Stimulated activated CD8-positive, alpha-beta memory T cell treated with anti-CD3 and anti-CD28 coated beads, Interleukin-7, amount 100 ng/mL, for 4 hours (primary cell): ENCODE measurements around the gene GORAB.

Experiments used
- DNase-seq, 2 donors: peaks; one replicate each; pipeline ENCODE4 v3.0.0-alpha.2; 2020; ENCODE audit warnings: low read depth in 2 of 2

Gene GORAB, protein sequence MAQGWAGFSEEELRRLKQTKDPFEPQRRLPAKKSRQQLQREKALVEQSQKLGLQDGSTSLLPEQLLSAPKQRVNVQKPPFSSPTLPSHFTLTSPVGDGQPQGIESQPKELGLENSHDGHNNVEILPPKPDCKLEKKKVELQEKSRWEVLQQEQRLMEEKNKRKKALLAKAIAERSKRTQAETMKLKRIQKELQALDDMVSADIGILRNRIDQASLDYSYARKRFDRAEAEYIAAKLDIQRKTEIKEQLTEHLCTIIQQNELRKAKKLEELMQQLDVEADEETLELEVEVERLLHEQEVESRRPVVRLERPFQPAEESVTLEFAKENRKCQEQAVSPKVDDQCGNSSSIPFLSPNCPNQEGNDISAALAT

DNA sequence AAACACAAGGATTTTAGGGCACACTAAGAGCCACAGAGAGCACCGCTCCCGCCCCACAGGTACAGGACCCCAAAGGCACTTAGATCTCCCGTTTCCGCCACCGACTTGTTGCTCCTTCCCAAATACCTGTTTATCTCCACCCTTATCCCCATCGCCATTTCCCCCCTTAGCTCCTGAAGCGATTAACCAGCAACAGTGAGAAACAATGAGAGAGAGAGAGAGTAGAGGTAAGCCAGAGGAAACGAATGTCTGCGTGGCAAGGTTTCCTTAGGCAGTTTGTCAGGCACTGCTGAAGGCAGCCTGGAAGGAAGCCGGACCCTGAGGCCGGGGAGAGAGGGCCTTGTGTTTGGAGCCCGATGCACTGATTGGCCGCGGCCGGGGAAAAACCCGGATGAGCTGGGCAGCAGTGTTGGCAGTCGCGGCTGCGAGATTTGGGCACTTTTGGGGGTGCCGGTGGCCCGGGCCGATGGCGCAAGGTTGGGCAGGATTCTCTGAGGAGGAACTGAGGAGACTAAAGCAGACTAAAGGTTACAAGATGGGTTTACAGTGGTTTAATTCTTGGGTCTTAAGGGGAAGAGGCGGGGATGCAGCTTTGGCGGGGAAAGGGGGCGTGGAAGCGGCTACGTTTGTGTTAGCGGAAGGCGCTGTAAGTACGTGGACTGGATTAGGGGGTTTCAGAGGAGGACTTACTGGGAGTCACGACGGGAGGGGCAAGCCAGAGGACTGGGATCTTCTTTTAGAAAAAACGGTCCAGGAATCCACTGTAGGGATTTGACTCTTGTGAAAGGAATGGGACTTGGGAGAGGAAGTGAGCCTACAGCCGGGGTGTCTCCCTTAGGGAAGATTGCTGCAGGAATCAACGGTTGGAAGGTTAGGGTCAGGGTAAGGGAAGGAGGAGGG is at the start of gene GORAB:
TSS of gene GORAB (plus strand) at position 409 of the 900 bp plus-strand sequence. CDS start at position 467, 58 bp downstream.
- DNase-seq: peak; percentile 65 to 78

DNA sequence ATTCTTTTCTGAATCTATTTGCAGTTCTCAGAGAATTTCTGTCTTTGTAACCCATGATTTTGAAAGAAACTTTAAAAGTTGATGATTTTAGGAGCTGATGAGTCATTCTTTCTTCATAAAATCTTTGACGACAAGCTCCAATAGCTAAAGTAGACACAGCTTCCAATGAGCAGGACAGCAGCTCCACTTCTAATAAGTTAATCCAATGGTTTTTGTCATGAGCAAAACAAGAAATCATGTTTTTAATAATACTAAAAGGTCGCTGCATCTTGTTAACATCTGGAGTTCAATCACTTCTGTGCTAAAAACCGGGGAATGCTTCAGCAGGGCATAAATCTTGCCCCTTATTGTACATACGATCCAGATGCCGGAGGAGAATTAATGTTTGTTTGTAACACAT is 48.9 kb upstream of the GORAB start:
- no peak for DNase-seq

DNA sequence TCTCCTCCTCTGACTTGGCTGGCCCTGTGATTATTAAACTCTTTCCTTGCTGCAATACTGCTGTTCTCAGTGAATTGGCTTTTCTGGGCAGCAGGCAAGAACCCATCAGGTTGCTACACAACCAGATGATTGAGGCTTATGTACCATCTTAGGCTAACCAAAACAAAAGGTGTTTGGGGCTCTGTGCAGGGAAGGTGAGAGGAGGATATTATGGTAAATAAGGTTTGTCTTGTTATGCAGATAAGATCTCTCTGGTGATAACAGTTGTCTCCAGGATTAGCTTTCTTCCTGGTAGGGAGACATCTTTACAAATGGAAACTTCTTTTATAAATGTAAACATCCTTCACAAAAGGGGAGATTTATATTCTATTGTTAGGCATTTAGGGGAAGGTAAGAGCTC is 44.5 kb upstream of the GORAB start:
- no peak for DNase-seq

DNA sequence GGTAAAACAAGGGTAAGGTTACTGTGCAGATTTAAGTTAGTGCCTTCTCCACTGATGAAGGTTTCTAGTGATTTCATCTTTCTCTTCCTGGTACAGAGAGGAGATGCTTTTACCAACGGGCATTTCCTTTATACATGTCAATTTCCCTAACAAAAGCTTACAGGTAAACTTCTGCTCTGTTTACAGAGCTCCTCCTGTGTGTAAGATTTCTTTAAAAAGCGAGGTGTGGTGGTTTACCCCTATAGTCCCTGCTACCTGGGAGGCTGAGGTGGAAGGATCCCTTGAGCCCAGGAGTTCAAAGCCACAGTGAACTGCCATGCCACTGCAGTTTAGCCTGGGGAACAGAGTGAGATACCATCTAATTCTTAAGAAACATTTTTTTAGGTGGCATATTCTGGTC is 40.7 kb upstream of the GORAB start:
- DNase-seq: no peak

DNA sequence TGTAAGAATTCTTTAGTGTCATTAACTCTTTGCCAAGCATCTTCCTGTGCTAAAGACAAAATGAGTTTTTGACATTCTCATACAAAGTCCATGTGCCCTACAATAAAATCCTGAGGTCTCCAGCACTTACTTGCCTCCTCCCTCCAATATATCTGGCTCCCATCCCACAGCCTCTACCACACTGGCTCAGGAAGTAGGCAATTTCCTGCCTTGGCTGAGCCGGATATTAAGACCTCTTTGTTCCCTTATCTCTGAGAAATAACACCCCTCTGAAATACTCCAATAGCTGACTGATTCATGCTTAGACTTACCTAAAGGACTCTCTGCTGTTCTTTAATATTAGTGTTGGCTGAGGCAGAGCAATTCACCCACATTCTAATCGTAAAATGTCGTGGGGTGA is 37.6 kb upstream of the GORAB start:
- no peak for DNase-seq

DNA sequence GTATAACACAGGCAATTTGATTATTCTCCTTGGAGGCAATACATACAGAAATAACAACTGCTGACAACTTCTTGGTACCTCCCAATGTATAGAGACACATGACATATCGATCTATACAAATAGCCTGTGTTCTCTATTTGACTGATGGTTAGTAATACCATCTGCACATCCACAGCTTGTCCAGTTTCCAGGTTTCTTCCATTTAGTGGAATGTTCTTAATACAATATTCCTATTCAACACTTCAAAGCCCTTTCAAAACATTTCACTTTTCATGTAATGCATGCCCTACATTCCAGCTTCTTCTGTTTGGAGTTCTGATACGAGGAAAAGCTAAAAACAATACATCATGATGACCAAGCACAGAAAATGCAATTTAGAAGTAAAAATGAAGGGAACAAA is 37.0 kb upstream of the GORAB start:
- no peak for DNase-seq

DNA sequence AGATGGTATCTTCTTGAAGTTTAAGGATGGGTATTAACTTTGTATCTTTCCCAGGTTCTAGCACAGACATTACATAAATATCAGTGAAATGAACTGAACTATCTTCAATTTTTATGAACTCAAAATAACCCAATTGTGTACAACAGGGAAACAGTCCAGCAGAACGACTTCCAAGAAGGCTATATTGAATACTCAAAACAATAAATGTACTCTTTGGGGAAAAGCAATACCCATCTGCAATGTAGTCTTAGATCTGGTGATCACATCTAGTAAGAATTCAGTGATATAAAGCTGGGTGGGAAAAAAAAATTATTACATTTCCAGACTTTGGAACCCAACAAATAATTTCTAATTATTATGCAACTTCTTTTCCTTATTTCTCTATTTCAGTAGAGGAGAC is 33.1 kb upstream of the GORAB start:
- DNase-seq: no peak

DNA sequence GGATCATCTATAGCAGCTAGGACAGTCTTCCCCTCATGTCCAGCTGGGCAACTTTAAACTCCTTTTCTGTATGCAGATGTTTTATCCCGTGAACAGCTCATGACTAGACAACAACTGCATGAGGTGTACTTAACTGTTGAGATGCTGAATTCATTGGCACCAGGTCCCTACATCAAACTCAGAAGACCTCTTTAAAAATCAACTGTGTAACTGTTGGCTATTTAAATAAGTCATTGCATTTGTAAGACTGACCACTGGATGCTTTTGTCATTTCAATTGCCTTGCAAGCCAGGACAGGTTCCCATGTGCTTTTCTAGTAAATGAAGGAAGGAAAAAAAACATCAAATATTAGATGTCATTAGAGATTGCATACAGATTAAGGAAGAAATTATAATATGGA is 28.3 kb upstream of the GORAB start:
- no peak for DNase-seq

DNA sequence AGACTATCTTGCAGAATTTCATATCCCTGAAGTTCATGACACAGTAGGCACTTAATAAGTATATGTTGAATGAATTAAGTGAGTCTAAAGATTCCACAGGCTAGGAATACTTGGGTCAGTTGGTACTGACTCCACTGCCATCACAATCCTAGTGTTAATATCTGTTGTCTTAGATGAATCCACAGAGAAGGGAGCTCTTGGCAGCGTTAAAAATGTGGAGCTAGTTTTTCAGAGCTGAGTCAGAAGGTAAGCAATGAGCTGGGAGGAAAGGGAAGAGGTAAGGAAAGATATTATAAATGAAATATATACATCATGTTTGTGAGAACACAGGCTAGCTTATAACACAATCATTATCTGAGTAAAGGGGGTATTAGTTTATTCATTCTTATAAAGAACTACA is 21.8 kb upstream of the GORAB start:
- DNase-seq: no peak

DNA sequence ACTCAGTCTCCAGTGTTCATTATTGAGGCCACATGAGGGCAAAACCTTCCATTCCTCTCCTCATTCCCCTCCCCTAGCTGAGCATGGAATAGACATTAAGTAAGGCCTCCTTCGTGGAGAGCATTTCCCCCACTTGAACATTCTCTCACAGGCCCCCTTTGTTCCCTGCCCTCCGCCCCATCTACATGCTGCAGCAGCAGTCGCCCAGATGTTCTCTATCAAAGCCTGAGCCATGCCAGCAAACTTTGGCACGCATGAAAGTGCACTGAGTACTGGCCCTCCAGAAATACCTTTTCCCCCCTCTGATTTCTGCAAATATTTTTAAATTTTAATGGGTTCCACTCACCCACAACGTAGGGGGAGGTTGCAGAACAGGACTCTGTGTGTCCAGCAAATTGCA is 20.9 kb upstream of the GORAB start:
- no peak for DNase-seq

DNA sequence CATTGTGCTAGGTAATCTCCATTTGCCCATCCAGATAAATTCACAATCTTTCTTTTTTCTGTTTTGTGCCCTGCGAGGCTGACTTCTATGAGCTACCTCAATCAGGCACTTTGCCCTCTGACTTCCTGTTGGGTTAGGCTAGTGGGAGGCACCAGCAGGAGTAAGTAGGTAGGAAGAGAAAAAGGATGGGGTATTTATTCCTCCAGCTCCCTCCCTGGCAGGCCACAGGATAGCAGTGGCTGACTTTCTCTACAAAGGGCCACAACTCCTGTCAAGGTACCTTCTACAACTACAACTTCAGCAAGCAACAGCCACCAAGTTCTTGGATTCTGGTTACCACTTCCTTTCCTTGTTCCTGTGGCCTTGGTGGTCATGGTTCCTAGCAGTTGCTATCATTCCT is 18.8 kb upstream of the GORAB start:
- DNase-seq: no peak

DNA sequence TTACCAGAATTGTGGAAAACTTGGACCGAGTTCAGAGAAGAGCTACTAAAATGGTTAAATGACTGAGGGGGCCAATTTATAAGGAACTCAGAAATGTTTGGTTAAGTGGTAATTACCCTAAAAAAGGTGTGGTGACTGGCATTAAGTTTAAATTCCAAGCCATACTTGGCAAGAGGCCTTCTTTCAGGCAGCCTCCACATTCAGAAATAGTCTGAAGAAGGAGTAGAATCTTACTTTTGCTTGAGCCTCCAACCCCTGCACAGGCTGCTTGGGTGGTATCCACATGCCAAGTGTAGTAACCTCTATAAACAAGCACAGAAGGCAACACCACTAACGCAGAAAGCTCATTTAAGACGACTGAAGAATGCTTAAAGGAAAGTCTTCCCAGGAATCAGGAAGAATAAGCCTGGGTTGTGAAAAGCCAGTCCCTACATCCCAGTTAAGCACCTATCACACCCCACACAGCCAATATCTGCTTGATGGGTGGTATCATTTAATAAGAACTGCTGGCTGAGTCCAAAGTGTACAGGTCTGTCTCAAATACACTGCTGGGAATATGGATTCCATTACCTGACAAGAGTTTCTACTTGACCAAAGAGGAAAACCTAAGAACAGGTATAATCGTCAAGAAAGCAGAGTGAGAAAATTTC is 13.7 kb upstream of the GORAB start:
- DNase-seq: no peak

DNA sequence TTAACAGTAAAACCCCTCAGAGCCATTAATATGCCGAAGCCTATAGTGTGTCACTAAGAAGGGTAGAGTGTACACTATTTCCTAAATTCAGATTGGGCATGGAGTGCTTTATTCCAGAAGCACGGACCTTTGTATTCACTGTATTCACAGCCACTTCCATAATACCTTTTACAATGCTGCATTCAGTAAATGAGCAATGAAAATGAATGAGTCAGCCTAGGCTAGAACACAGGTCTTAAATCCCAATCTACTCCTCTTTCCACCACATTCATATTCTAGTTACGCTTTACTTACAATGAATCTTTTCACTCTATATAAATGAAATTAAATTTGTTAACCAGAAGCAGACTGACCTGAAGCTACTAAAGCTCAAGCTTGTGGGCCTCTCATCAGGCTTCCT is 13.0 kb upstream of the GORAB start:
- no peak for DNase-seq

DNA sequence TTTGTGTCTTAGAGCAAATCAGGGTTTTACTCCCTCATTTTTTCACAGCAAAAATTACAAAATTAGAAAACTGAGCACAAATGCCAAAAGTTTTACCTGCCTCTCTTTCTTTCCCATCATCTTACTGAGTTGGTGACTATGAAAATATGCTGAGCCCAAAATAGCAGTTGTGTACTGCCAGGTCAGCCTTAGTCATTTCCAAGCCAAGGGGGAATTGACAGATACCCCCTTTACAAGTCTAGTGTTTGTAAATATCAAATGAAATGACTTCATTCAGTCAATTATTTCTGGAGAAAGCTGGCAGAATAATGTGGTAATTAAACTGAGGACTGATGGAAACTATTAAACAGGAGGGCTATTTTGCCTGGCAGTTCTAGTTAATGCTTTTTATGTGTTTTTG is 11.4 kb upstream of the GORAB start:
- no peak for DNase-seq

DNA sequence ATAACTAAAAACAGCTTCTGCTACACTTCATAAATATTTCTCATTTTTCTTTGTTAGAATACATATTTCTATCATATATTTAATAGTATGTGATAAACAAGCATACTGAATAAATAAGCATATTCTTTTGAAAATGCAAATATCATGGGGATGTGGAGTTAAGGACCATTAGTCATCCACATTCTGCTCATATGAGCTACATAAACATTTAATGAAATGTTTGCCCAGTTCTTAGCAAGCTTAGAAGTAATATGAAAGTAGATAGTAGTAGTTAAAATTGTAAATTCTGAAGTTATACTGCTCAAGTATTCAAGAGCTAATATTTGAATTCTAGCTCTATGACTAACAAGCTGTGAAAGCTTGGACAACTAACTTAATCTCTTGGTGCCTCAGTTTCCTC is 10.1 kb upstream of the GORAB start:
- DNase-seq: no peak

DNA sequence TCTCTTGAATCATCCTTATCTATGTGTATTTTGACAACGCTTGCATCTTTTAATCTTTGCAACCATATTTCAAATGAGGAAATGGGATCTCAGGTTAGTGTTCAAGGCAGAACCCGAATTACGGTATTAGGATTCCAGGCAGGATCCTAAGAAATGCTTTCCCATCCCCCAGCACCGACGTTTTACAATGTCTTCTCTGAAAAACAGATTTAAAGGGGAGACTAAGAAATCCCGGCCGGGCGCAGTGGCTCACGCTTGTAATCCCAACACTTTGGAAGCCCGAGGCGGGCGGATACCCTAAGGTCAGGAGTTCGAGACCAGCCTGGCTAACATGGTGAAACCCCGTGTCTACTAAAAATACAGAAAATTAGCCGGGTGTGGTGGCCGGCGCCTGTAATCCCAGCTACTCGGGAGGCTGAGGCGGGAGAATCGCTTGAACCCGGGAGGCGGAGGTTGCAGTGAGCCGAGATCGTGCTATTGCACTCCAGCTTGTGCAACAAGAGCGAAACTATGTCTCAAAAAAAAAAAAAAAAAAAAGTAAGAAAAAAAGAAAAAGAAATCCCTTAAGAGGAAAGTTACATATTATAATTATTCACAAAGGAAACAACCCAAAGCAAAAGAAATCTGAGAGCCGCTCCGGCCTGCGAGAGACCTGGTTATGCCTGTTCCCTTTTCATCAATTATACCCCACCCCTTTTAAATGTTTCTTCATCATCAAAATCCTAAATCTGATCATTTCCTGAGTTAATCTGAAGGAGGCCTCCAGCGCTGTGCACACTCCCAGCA is 801 bp upstream of the GORAB start:
- DNase-seq: no peak

DNA sequence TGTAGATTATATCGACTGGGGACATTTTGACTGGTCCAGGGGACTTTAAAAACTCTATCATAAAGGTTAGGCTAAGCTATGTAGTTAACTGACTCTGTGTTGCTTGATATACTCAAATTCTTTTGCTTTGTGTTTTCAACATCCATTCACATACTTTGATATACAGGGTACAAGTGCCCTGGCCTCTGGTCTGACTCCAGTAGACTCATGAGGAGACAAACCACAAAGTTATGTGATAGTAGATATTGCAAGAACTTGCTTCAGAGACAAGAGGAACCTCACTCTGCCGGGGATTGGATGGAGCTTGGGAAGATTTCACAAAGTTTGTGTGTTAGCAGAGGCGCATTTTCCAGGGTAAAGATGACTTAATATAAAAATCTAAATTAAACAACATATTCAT is 1.3 kb downstream of the GORAB start:
- no peak for DNase-seq

DNA sequence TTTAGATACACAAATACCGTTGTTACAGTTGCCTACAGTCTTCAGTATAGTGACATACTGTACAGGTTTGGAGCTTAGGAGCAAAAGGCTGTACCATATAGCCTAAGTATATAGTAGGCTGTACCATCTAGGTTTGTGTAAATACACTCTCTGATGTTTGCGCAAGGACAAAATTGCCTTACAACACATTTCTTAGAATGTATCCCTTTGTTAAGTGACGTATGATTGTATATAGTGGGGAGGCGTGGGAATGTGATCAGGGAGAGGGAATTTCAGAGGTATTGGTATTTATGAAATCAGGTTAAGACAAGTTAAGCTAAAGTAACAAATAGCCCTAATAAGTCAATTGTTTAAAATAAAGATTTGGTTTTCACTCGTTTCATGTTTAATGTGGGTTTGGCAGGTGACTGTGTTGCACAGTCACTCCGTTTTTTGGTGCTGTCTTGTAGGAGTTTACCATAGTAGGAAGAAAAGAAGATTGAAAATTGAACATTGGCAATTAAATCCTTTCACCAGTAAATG is 2.7 kb downstream of the GORAB start:
- DNase-seq: no peak

DNA sequence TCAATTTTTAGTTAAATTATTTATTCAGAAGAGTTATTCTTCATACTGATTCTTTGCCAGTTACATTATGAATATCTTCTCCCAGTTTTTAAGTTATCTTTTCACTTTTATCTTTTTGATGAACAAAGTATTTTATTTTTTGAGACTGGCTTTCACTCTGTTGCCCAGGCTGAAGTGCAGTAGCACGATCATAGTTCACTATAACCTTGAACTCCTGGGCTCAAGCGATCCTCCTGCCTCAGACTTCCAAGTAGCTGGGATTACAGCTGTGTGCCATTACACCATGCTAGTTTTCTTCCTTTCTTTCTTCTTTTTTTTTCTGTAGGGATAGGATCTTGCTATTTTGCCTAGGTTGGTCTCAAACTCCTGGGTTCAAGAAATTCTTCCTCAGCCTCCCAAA is 3.5 kb downstream of the GORAB start:
- DNase-seq: no peak

DNA sequence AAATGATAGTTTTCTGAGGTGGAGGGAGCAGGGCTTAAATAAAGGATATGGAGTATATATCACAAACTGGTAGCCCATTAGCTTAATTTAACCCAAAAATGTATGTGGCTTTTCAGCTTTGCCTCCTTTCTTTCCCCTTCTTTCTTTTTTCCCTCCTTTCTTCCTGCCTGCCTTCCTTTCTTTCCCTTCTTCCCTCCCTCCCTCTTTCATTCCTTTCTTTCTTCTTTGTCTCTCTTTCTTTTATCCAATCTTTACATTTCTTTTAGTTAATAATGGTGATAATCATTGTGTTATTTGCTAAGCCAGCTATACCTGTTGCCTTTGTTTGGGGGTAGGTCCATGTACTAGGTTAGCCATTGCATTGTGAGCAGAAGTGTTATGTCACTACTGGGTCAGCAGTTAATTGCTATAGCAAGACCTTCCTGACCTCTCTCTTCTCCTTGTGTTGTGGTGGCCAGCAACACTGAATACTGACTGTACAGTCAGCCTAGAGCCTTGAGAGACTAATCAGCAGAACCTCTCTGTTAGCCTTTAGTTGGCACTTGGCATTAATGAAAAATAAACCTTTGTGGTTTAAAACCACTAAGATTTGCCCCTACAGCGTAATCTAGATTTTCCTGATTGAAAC is 5.1 kb downstream of the GORAB start:
- DNase-seq: no peak
